Osteocyte (in vitro differentiated cells): ENCODE data around the gene DNAAF5. TPM values are rescaled to one million over a fixed set of nuclear protein-coding genes. Genes with fewer than 3 reads are reported as not detected.
A peak's percentile ranks its signal among the peaks of the same experiment; 100 is the strongest.

ENCODE experiments used
- DNase-seq: peaks from one replicate; pipeline ENCODE4 v3.0.0; 2021; ENCODE audit warnings: mixed read lengths; ENCODE audit not compliant: unreplicated experiment; ENCODE audit errors: extremely low spot score
- H3K27ac Mint-ChIP-seq: one replicate; pipeline ENCODE4 v1.8.0; 2021; ENCODE audit warnings: mild to moderate bottlenecking, mixed read lengths; ENCODE audit not compliant: unreplicated experiment
- H3K27me3 Mint-ChIP-seq: one replicate; pipeline ENCODE4 v1.8.0; 2021; ENCODE audit warnings: mixed read lengths; ENCODE audit not compliant: unreplicated experiment
- H3K36me3 Mint-ChIP-seq: one replicate; pipeline ENCODE4 v1.8.0; 2021; ENCODE audit warnings: mixed read lengths; ENCODE audit not compliant: unreplicated experiment
- H3K4me1 Mint-ChIP-seq: one replicate; pipeline ENCODE4 v1.8.0; 2021; ENCODE audit warnings: mixed read lengths; ENCODE audit not compliant: unreplicated experiment
- H3K4me3 Mint-ChIP-seq: one replicate; pipeline ENCODE4 v1.8.0; 2021; ENCODE audit warnings: mild to moderate bottlenecking, moderate library complexity, mixed read lengths; ENCODE audit not compliant: unreplicated experiment
- H3K9me3 Mint-ChIP-seq: one replicate; pipeline ENCODE4 v1.8.0; 2021; ENCODE audit warnings: mixed read lengths; ENCODE audit not compliant: unreplicated experiment
- total RNA-seq: library from RNA; stranded (reverse); gene quantifications from 2 replicates; pipeline ENCODE4 v1.2.1, GENCODE V29; 2021
- TF ChIP-seq, protein P1 (sequence below): fragments of 200-600 bp; sonication (generic); IDR thresholded peaks from 2 replicates; pipeline ENCODE4 v1.5.0; 2021; ENCODE audit warnings: antibody characterized with exemption, mild to moderate bottlenecking, moderate library complexity

DNAAF5 gene
- total RNA-seq, 1 donor from 2014 or later = 28.1 TPM

- DNase-seq = no peak
- Mint-ChIP-seq H3K4me3 (no peak overlapping the region), H3K4me1 (peaks cover 30% of the 10 kb centered on the region), H3K27me3 (no peaks in the 10 kb centered on the region), H3K36me3 (peaks cover 7% of the 10 kb centered on the region), H3K9me3 (no peaks in the 10 kb centered on the region), H3K27ac (no peak overlapping the region)
- TF ChIP-seq, protein P1, sequence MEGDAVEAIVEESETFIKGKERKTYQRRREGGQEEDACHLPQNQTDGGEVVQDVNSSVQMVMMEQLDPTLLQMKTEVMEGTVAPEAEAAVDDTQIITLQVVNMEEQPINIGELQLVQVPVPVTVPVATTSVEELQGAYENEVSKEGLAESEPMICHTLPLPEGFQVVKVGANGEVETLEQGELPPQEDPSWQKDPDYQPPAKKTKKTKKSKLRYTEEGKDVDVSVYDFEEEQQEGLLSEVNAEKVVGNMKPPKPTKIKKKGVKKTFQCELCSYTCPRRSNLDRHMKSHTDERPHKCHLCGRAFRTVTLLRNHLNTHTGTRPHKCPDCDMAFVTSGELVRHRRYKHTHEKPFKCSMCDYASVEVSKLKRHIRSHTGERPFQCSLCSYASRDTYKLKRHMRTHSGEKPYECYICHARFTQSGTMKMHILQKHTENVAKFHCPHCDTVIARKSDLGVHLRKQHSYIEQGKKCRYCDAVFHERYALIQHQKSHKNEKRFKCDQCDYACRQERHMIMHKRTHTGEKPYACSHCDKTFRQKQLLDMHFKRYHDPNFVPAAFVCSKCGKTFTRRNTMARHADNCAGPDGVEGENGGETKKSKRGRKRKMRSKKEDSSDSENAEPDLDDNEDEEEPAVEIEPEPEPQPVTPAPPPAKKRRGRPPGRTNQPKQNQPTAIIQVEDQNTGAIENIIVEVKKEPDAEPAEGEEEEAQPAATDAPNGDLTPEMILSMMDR = no peak
Observed at GRCh38 chr7:729140-730000, 2.9 kb downstream of the DNAAF5 start.

DNA sequence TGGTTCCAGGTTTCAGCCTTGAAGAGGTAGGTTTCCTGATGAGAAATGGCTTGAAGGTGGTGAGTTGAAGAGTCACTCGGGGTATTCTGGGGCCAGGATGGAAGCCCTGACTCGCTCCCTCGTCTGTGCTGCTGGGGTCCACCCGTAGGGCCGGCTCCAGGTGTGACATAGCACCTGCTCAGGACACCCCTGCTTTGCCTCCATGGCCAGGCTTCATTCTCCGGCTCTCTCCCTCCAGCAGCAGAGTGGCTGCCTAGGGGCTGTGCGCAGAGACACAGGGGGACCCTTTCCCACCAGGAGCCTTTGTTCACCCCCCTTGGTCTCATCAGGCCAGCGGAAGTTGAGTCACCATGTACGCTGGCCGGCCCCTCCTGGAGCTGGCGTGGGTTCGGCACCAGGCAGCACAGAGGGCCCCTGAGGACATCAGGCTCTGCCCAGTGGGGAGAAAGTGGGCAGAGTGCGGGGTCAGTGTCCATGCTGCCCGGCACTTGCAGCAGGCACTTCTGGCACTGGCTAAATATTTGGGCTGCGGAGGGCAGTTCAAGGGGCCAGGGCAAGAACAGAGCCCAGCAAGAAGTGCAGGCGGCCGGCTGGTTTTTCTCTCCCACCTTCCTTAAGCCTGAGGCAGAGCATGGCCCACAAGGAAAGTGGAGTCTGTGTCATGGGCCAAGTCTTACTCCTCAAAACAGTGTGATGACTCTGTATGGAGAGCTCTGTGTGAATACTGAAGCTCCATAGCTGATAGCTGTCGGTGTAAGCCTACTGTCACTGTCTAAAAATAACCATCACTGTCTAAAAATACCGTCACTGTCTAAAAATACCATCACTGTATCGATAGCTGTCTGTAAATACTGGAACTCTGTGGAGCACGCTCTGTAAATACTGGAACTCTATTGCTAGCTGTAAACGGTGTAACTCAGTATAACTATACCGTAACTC, 4.3 kb downstream of the DNAAF5 start:
- TF ChIP-seq, protein P1 = no peak
- Mint-ChIP-seq H3K9me3 (no peaks in the 10 kb centered on the region), H3K27ac (no peak overlapping the region), H3K4me3 (no peak overlapping the region), H3K4me1 (peaks cover 27% of the 10 kb centered on the region), H3K27me3 (no peaks in the 10 kb centered on the region), H3K36me3 (peaks cover 7% of the 10 kb centered on the region)
- no peak for DNase-seq

- Mint-ChIP-seq H3K27me3 (no peaks in the 10 kb centered on the region), H3K4me3 (no peak overlapping the region), H3K36me3 (peaks cover 7% of the 10 kb centered on the region), H3K9me3 (no peaks in the 10 kb centered on the region), H3K27ac (no peak overlapping the region), H3K4me1 (peaks cover 23% of the 10 kb centered on the region)
- TF ChIP-seq, protein P1 = no peak
- DNase-seq = no peak
Observed at GRCh38 chr7:731440-732085, 5.1 kb downstream of the DNAAF5 start.

DNA sequence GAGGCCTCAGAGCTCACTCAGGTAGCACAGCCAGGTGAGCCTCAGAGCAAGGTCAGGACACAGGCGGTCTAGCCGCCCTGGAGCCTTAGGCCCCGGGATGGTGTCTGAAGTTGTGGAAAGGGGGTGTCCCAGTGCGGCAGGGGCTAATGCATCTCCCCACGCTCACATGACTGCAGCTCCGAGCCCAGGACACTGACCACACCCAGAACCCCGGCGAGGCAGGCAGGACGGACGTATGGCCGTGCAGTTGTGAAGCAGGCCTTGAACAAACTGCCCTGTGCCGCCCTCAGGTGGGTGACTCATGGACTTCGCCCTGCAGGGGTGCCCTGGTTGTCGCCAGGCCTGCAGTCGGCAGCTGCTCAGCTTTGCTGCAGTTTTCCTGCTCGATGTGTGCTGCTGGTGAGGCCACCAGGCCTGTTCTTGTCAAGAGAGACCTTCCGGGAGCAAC, 5.6 kb downstream of the DNAAF5 start:
- Mint-ChIP-seq H3K36me3 (peaks cover 7% of the 10 kb centered on the region), H3K9me3 (no peaks in the 10 kb centered on the region), H3K4me3 (no peak overlapping the region), H3K27ac (no peak overlapping the region), H3K4me1 (peaks cover 23% of the 10 kb centered on the region), H3K27me3 (no peaks in the 10 kb centered on the region)
- DNase-seq = peak; percentile 83
- TF ChIP-seq, protein P1 = peak; percentile 28
